Nephron progenitor cell (in vitro differentiated cells): ENCODE results near the gene CELSR2.

Experiments
- DNase-seq: peaks from one replicate; pipeline ENCODE4 v3.0.0; 2021
- H3K27ac Mint-ChIP-seq: 2 replicates; pipeline ENCODE4 v1.8.0; 2021; ENCODE audit warnings: mild to moderate bottlenecking, moderate library complexity, mixed read lengths
- H3K27me3 Mint-ChIP-seq: 2 replicates; pipeline ENCODE4 v1.8.0; 2021; ENCODE audit warnings: mild to moderate bottlenecking, low read depth, mixed read lengths; ENCODE audit not compliant: poor library complexity
- H3K36me3 Mint-ChIP-seq: 2 replicates; pipeline ENCODE4 v1.8.0; 2021; ENCODE audit warnings: low read depth, mixed read lengths
- H3K4me1 Mint-ChIP-seq: 2 replicates; pipeline ENCODE4 v1.8.0; 2021; ENCODE audit warnings: mixed read lengths
- H3K4me3 Mint-ChIP-seq: 2 replicates; pipeline ENCODE4 v1.8.0; 2021; ENCODE audit warnings: mild to moderate bottlenecking, moderate library complexity, mixed read lengths
- H3K9me3 Mint-ChIP-seq: 2 replicates; pipeline ENCODE4 v1.8.0; 2021; ENCODE audit warnings: mild to moderate bottlenecking, moderate library complexity, mixed read lengths
- CTCF ChIP-seq: fragments of 200-600 bp; sonication (generic); IDR thresholded peaks from 2 replicates; pipeline ENCODE4 v1.5.0; 2021; ENCODE audit warnings: antibody characterized with exemption

Gene CELSR2

DNA sequence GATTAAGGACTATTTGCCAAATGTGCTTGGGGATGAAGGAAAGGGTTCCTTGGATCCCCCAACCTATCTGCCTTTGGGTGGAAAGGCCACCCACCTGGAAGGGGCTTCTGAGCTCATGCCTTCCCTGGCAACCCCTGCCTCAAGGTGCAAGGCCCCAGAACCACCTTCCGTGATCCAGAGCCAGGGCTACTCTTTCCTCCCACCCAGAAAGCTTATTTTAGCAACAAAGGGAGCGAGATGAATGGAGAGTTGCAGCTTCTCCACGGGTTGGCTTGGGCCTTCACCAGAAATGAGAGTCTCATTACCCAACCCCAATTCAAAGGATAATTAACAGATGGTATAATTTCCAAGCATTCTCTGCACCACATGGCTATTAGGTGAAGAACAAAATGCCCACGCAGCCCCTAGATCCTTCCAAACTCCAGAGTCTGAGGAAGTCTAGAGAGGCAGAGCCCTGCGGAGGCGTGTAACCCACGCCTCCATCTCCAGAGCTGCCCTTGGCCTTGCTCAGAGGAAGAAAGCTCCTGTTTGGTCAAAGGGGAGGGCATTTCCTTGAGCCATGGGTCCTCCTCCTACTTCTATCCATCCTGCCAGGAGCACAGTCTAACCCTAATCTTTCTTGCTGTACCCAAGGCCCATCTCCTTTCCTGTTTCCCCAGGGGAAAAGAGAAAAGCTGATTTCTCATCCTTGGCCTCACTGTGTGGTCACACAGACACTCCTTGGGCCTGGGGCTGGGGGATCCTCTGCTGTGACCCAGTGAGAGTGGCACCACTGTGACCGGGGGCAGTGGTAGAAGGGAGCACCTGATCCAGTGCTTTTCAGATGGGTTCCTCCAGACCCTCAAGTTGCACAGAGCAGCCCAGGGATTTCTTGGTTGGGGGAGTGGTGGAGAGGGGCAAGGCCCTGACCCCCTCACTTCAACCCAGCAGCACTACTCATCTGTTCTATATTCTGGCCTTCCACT is 1.7 kb upstream of the CELSR2 start:
- DNase-seq = no peak
- H3K27me3 Mint-ChIP-seq = peaks cover 31% of the 10 kb centered on the region
- TF ChIP-seq CTCF = no peak
- H3K36me3 Mint-ChIP-seq = peaks cover 22% of the 10 kb centered on the region
- H3K4me1 Mint-ChIP-seq = peaks cover 33% of the 10 kb centered on the region
- H3K9me3 Mint-ChIP-seq = peaks cover 20% of the 10 kb centered on the region
- no peak overlapping the region for H3K27ac Mint-ChIP-seq
- no peak overlapping the region for H3K4me3 Mint-ChIP-seq

DNA sequence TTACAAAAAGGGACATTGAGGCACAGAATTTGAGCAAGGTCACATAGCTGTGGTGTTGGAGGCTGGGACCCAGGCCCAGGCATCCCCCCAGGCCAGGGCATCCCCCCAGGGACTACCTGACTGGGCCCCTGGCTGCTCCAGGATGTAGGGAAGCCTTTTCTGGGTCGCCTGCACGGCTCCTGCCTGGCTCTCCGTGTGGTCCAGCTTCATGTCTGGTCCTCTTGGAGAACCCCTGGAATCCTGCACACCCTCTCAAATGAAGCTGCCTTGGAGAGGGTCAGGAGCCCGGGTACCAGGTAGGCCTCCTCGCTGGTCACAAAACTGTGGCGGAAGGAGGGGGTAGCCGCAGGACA is 919 bp upstream of the CELSR2 start:
- Mint-ChIP-seq H3K27me3 (peaks cover 28% of the 10 kb centered on the region), H3K27ac (no peak overlapping the region), H3K36me3 (peaks cover 23% of the 10 kb centered on the region), H3K4me1 (peaks cover 34% of the 10 kb centered on the region), H3K9me3 (peaks cover 20% of the 10 kb centered on the region), H3K4me3 (no peak overlapping the region)
- TF ChIP-seq CTCF = no peak
- DNase-seq = no peak

GRCh38 chr1:109249654-109250401 is 489 bp downstream of the CELSR2 start:
- no peak for TF ChIP-seq CTCF
- Mint-ChIP-seq H3K4me3 (peak overlapping the region; percentile 67), H3K4me1 (peaks cover 45% of the 10 kb centered on the region), H3K27me3 (peaks cover 28% of the 10 kb centered on the region), H3K36me3 (peaks cover 23% of the 10 kb centered on the region), H3K9me3 (peaks cover 20% of the 10 kb centered on the region), H3K27ac (no peak overlapping the region)
- peak; percentile 56 for DNase-seq

DNA sequence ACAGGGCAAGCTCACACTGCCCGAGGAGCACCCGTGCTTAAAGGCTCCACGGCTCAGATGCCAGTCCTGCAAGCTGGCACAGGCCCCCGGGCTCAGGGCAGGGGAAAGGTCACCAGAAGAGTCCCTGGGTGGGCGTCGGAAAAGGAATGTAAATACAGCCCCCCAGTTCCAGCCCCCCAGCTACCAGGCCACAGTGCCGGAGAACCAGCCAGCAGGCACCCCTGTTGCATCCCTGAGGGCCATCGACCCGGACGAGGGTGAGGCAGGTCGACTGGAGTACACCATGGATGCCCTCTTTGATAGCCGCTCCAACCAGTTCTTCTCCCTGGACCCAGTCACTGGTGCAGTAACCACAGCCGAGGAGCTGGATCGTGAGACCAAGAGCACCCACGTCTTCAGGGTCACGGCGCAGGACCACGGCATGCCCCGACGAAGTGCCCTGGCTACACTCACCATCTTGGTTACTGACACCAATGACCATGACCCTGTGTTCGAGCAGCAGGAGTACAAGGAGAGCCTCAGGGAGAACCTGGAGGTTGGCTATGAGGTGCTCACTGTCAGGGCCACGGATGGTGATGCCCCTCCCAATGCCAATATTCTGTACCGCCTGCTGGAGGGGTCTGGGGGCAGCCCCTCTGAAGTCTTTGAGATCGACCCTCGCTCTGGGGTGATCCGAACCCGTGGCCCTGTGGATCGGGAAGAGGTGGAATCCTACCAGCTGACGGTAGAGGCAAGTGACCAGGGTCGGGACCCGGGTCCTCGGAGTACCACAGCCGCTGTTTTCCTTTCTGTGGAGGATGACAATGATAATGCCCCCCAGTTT is 1.3 kb downstream of the CELSR2 start:
- H3K27ac Mint-ChIP-seq = no peak overlapping the region
- peaks cover 23% of the 10 kb centered on the region for H3K36me3 Mint-ChIP-seq
- DNase-seq = no peak
- peaks cover 53% of the 10 kb centered on the region for H3K4me1 Mint-ChIP-seq
- H3K27me3 Mint-ChIP-seq = peaks cover 33% of the 10 kb centered on the region
- peaks cover 20% of the 10 kb centered on the region for H3K9me3 Mint-ChIP-seq
- H3K4me3 Mint-ChIP-seq = peak overlapping the region; percentile 67
- no peak for TF ChIP-seq CTCF

- peaks cover 20% of the 10 kb centered on the region for H3K9me3 Mint-ChIP-seq
- H3K4me1 Mint-ChIP-seq = peaks cover 58% of the 10 kb centered on the region
- peaks cover 23% of the 10 kb centered on the region for H3K36me3 Mint-ChIP-seq
- H3K27me3 Mint-ChIP-seq = peaks cover 33% of the 10 kb centered on the region
- no peak overlapping the region for H3K27ac Mint-ChIP-seq
- no peak for DNase-seq
- H3K4me3 Mint-ChIP-seq = peak overlapping the region; percentile 44
- TF ChIP-seq CTCF = no peak
Measured at GRCh38 chr1:109251277-109252166, 2.2 kb downstream of the CELSR2 start.
